ENCODE results near the gene ZBTB12. TPM values are rescaled to one million over a fixed set of nuclear protein-coding genes. Genes with fewer than 3 reads are reported as not detected.

ZBTB12 gene
- total and polyA plus RNA-seq, 2 of the 13 experiments (the other 11 are each of a cell fraction or from before 2014, with no cell fraction given): 4.8 to 6.0 TPM

- TF ChIP-seq, protein P1, sequence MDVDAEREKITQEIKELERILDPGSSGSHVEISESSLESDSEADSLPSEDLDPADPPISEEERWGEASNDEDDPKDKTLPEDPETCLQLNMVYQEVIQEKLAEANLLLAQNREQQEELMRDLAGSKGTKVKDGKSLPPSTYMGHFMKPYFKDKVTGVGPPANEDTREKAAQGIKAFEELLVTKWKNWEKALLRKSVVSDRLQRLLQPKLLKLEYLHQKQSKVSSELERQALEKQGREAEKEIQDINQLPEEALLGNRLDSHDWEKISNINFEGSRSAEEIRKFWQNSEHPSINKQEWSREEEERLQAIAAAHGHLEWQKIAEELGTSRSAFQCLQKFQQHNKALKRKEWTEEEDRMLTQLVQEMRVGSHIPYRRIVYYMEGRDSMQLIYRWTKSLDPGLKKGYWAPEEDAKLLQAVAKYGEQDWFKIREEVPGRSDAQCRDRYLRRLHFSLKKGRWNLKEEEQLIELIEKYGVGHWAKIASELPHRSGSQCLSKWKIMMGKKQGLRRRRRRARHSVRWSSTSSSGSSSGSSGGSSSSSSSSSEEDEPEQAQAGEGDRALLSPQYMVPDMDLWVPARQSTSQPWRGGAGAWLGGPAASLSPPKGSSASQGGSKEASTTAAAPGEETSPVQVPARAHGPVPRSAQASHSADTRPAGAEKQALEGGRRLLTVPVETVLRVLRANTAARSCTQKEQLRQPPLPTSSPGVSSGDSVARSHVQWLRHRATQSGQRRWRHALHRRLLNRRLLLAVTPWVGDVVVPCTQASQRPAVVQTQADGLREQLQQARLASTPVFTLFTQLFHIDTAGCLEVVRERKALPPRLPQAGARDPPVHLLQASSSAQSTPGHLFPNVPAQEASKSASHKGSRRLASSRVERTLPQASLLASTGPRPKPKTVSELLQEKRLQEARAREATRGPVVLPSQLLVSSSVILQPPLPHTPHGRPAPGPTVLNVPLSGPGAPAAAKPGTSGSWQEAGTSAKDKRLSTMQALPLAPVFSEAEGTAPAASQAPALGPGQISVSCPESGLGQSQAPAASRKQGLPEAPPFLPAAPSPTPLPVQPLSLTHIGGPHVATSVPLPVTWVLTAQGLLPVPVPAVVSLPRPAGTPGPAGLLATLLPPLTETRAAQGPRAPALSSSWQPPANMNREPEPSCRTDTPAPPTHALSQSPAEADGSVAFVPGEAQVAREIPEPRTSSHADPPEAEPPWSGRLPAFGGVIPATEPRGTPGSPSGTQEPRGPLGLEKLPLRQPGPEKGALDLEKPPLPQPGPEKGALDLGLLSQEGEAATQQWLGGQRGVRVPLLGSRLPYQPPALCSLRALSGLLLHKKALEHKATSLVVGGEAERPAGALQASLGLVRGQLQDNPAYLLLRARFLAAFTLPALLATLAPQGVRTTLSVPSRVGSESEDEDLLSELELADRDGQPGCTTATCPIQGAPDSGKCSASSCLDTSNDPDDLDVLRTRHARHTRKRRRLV (CRISPR knock-in tag; IDR thresholded peaks at IDR 0.05): peak; percentile 92
- TF ChIP-seq, protein P2, sequence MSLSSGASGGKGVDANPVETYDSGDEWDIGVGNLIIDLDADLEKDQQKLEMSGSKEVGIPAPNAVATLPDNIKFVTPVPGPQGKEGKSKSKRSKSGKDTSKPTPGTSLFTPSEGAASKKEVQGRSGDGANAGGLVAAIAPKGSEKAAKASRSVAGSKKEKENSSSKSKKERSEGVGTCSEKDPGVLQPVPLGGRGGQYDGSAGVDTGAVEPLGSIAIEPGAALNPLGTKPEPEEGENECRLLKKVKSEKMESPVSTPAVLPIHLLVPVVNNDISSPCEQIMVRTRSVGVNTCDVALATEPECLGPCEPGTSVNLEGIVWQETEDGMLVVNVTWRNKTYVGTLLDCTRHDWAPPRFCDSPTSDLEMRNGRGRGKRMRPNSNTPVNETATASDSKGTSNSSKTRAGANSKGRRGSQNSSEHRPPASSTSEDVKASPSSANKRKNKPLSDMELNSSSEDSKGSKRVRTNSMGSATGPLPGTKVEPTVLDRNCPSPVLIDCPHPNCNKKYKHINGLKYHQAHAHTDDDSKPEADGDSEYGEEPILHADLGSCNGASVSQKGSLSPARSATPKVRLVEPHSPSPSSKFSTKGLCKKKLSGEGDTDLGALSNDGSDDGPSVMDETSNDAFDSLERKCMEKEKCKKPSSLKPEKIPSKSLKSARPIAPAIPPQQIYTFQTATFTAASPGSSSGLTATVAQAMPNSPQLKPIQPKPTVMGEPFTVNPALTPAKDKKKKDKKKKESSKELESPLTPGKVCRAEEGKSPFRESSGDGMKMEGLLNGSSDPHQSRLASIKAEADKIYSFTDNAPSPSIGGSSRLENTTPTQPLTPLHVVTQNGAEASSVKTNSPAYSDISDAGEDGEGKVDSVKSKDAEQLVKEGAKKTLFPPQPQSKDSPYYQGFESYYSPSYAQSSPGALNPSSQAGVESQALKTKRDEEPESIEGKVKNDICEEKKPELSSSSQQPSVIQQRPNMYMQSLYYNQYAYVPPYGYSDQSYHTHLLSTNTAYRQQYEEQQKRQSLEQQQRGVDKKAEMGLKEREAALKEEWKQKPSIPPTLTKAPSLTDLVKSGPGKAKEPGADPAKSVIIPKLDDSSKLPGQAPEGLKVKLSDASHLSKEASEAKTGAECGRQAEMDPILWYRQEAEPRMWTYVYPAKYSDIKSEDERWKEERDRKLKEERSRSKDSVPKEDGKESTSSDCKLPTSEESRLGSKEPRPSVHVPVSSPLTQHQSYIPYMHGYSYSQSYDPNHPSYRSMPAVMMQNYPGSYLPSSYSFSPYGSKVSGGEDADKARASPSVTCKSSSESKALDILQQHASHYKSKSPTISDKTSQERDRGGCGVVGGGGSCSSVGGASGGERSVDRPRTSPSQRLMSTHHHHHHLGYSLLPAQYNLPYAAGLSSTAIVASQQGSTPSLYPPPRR (CRISPR knock-in tag; IDR thresholded peaks at IDR 0.05; ENCODE audit: borderline replicate concordance): peak; percentile 74
- TF ChIP-seq NR2C2 (CRISPR knock-in tag; IDR thresholded peaks at IDR 0.05; ENCODE audit: borderline replicate concordance) (peak; percentile 83), ZNF441 (CRISPR knock-in tag; IDR thresholded peaks at IDR 0.05; ENCODE audit: borderline replicate concordance) (0 out of 2 replicates have a peak, but pooled peaks have one; percentile 35), ARID3A (IDR thresholded peaks at IDR 0.05; ENCODE audit: low read depth, low read length) (peak; percentile 100), ZBTB20 (CRISPR knock-in tag; IDR thresholded peaks at IDR 0.05; ENCODE audit: borderline replicate concordance, low read depth) (peak; percentile 54; the same call in 1 of the 2 replicates), RARA (CRISPR knock-in tag; IDR thresholded peaks at IDR 0.05) (peak; percentile 89), ZNF446 (CRISPR knock-in tag; IDR thresholded peaks at IDR 0.05) (no peak), ZNF230 (CRISPR knock-in tag; IDR thresholded peaks at IDR 0.05) (peak; percentile 66; the same call in 1 of the 2 replicates), MXI1 (IDR thresholded peaks at IDR 0.05; ENCODE audit: borderline replicate concordance, low read depth, low read length) (peak; percentile 73; the same call in 1 of the 3 replicates), ZFP82 (CRISPR knock-in tag; IDR thresholded peaks at IDR 0.05; ENCODE audit: borderline replicate concordance) (no peak), TRIM22 (IDR thresholded peaks at IDR 0.05) (no peak), ATF7 (IDR thresholded peaks at IDR 0.05) (no peak), ATF7 (CRISPR knock-in tag; IDR thresholded peaks at IDR 0.05) (no peak; the same call in none of the 2 replicates), POLR2AphosphoS5 (IDR thresholded peaks at IDR 0.05; ENCODE audit: low read depth, low read length) (peak; percentile 94), ZNF792 (CRISPR knock-in tag; IDR thresholded peaks at IDR 0.05) (peak; percentile 72)
Measured at GRCh38 chr6:31945507-31946369, 43.9 kb upstream of the ZBTB12 start, which contains the start of gene CFB (continued).

Measured in HepG2 (cell line).